ENCODE measurements around the gene GMPPA. TPM values are rescaled to one million over a fixed set of nuclear protein-coding genes. Genes with fewer than 3 reads are reported as not detected.

Gene GMPPA
- total RNA-seq, 2 donors from 2014 or later, result 25.1 to 27.2 TPM

- peaks cover 15% of the 10 kb centered on the region for H3K36me3 Mint-ChIP-seq (ENCODE audit: low read depth)
- peak; percentile 72 to 84 (median 79) for DNase-seq
- H3K27me3 Mint-ChIP-seq, result peaks cover 85% of the 10 kb centered on the region
- ATAC-seq, result peak; percentile 94
- H3K4me3 Mint-ChIP-seq, result no peak overlapping the region
- H3K4me1 Mint-ChIP-seq, result peaks cover 10% of the 10 kb centered on the region
- H3K27ac Mint-ChIP-seq, result no peak overlapping the region
- no peaks in the 10 kb centered on the region for H3K9me3 ChIP-seq (ENCODE audit: control insufficient read depth, low read length, poor library complexity, severe bottlenecking)
Observed at GRCh38 chr2:219530048-219530963, 31.6 kb downstream of the GMPPA start.

- DNase-seq (no peak), ATAC-seq (no peak)
- no peak overlapping the region for H3K4me3 Mint-ChIP-seq
- H3K27ac Mint-ChIP-seq, result no peak overlapping the region
- peaks cover 9% of the 10 kb centered on the region for H3K4me1 Mint-ChIP-seq
- peaks cover 80% of the 10 kb centered on the region for H3K27me3 Mint-ChIP-seq
- peaks cover 11% of the 10 kb centered on the region for H3K36me3 Mint-ChIP-seq (ENCODE audit: low read depth)
- no peaks in the 10 kb centered on the region for H3K9me3 ChIP-seq (ENCODE audit: control insufficient read depth, low read length, poor library complexity, severe bottlenecking)
Observed at GRCh38 chr2:219531639-219532377, 33.1 kb downstream of the GMPPA start.

GRCh38 chr2:219532378-219532649, 33.6 kb downstream of the GMPPA start:
- H3K27me3 Mint-ChIP-seq, result peaks cover 75% of the 10 kb centered on the region

GRCh38 chr2:219533930-219534661, 35.4 kb downstream of the GMPPA start:
- peaks cover 9% of the 10 kb centered on the region for H3K4me1 Mint-ChIP-seq
- H3K27ac Mint-ChIP-seq, result no peak overlapping the region
- ATAC-seq (no peak), DNase-seq (no peak)
- H3K4me3 Mint-ChIP-seq, result no peak overlapping the region
- H3K27me3 Mint-ChIP-seq, result peaks cover 57% of the 10 kb centered on the region
- no peaks in the 10 kb centered on the region for H3K9me3 ChIP-seq (ENCODE audit: control insufficient read depth, low read length, poor library complexity, severe bottlenecking)
- H3K36me3 Mint-ChIP-seq (ENCODE audit: low read depth), result peaks cover 11% of the 10 kb centered on the region

More at GRCh38 chr2:219532378-219532649, 33.6 kb downstream of the GMPPA start:
- Mint-ChIP-seq H3K4me3 (no peak overlapping the region), H3K36me3 (ENCODE audit: low read depth) (peaks cover 11% of the 10 kb centered on the region), H3K4me1 (peaks cover 9% of the 10 kb centered on the region), H3K27ac (no peak overlapping the region)
- H3K9me3 ChIP-seq (ENCODE audit: control insufficient read depth, low read length, poor library complexity, severe bottlenecking), result no peaks in the 10 kb centered on the region
- ATAC-seq, result no peak
- no peak for DNase-seq

- no peak overlapping the region for H3K27ac Mint-ChIP-seq
- no peak overlapping the region for H3K4me3 Mint-ChIP-seq
- H3K4me1 Mint-ChIP-seq, result peaks cover 4% of the 10 kb centered on the region
- no peak for DNase-seq
- H3K27me3 Mint-ChIP-seq, result peaks cover 34% of the 10 kb centered on the region
- no peaks in the 10 kb centered on the region for H3K9me3 ChIP-seq (ENCODE audit: control insufficient read depth, low read length, poor library complexity, severe bottlenecking)
- H3K36me3 Mint-ChIP-seq (ENCODE audit: low read depth), result peaks cover 6% of the 10 kb centered on the region
- ATAC-seq, result no peak
Observed at GRCh38 chr2:219536425-219536824, 37.7 kb downstream of the GMPPA start.

GRCh38 chr2:219536967-219537366, 38.3 kb downstream of the GMPPA start:
- Mint-ChIP-seq H3K36me3 (ENCODE audit: low read depth) (peaks cover 6% of the 10 kb centered on the region), H3K4me3 (no peak overlapping the region), H3K27ac (no peak overlapping the region), H3K27me3 (peaks cover 30% of the 10 kb centered on the region), H3K4me1 (peaks cover 6% of the 10 kb centered on the region)
- DNase-seq (no peak), ATAC-seq (no peak)
- no peaks in the 10 kb centered on the region for H3K9me3 ChIP-seq (ENCODE audit: control insufficient read depth, low read length, poor library complexity, severe bottlenecking)

- Mint-ChIP-seq H3K36me3 (ENCODE audit: low read depth) (peaks cover 6% of the 10 kb centered on the region), H3K4me1 (peaks cover 14% of the 10 kb centered on the region), H3K4me3 (no peak overlapping the region), H3K27me3 (peaks cover 21% of the 10 kb centered on the region), H3K27ac (no peak overlapping the region)
- ATAC-seq (no peak), DNase-seq (no peak)
- no peaks in the 10 kb centered on the region for H3K9me3 ChIP-seq (ENCODE audit: control insufficient read depth, low read length, poor library complexity, severe bottlenecking)
Observed at GRCh38 chr2:219537657-219538488, 39.2 kb downstream of the GMPPA start.

DNA sequence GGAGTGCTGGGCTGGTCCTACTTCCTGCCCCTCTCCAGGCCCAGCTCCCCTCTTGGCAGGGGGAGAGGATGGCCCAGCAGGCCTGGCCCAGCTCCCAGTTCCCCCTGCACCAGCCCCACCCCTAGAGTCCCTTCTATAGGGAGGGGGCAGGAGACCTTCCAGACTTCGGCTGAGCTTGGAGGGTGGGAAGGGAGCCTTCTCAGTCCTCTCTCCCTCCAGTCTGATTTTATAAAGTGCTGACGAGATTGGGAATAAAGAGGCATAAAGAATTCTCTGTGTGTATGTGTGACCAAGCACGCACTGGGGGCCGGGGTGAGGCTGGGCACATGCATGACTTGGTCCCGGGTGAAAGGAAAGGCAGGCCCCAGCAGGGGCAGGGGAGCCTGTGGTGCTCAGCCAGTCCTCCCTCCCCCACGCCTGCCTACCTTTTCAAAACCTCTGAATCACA, 39.8 kb downstream of the GMPPA start:
- ATAC-seq (no peak), DNase-seq (no peak)
- peaks cover 15% of the 10 kb centered on the region for H3K27me3 Mint-ChIP-seq
- H3K36me3 Mint-ChIP-seq (ENCODE audit: low read depth), result peaks cover 4% of the 10 kb centered on the region
- no peak overlapping the region for H3K27ac Mint-ChIP-seq
- H3K9me3 ChIP-seq (ENCODE audit: control insufficient read depth, low read length, poor library complexity, severe bottlenecking), result no peaks in the 10 kb centered on the region
- H3K4me3 Mint-ChIP-seq, result no peak overlapping the region
- H3K4me1 Mint-ChIP-seq, result peaks cover 14% of the 10 kb centered on the region

GRCh38 chr2:219538956-219539788, 40.5 kb downstream of the GMPPA start:
- Mint-ChIP-seq H3K4me1 (peaks cover 14% of the 10 kb centered on the region), H3K27me3 (peaks cover 14% of the 10 kb centered on the region), H3K4me3 (no peak overlapping the region), H3K27ac (no peak overlapping the region), H3K36me3 (ENCODE audit: low read depth) (peaks cover 4% of the 10 kb centered on the region)
- DNase-seq (no peak), ATAC-seq (no peak)
- H3K9me3 ChIP-seq (ENCODE audit: control insufficient read depth, low read length, poor library complexity, severe bottlenecking), result no peaks in the 10 kb centered on the region

- H3K27ac Mint-ChIP-seq, result no peak overlapping the region
Observed at GRCh38 chr2:219539926-219540678, 41.4 kb downstream of the GMPPA start.

GRCh38 chr2:219540784-219541504, 42.3 kb downstream of the GMPPA start:
- Mint-ChIP-seq H3K4me3 (peak overlapping the region; percentile 92), H3K27me3 (peaks cover 4% of the 10 kb centered on the region), H3K27ac (peak overlapping the region; percentile 34), H3K4me1 (peaks cover 18% of the 10 kb centered on the region), H3K36me3 (ENCODE audit: low read depth) (no peaks in the 10 kb centered on the region)
- no peaks in the 10 kb centered on the region for H3K9me3 ChIP-seq (ENCODE audit: control insufficient read depth, low read length, poor library complexity, severe bottlenecking)
- DNase-seq, result no peak
- no peak for ATAC-seq

More at GRCh38 chr2:219539926-219540678, 41.4 kb downstream of the GMPPA start:
- DNase-seq, result no peak
- H3K36me3 Mint-ChIP-seq (ENCODE audit: low read depth), result peaks cover 4% of the 10 kb centered on the region
- H3K27me3 Mint-ChIP-seq, result peaks cover 12% of the 10 kb centered on the region
- ATAC-seq, result no peak
- H3K4me3 Mint-ChIP-seq, result no peak overlapping the region
- H3K4me1 Mint-ChIP-seq, result peaks cover 22% of the 10 kb centered on the region
- H3K9me3 ChIP-seq (ENCODE audit: control insufficient read depth, low read length, poor library complexity, severe bottlenecking), result no peaks in the 10 kb centered on the region

Measured in T-helper 17 cell (primary cell).